Activated CD4-positive, alpha-beta T cell treated with anti-CD3 and anti-CD28 coated beads, Interleukin-2, amount 50 U/mL, for 16 hours (primary cell): ENCODE data around the gene CYTH1.
"Not testable (repeated sequence)": the region's sequence is repeated elsewhere in the genome, so short reads cannot be mapped to it uniquely, and the experiment has no call there.

ENCODE experiments used
- DNase-seq: peaks from one replicate; pipeline ENCODE4 v3.0.0-alpha.2; 2020

The CYTH1 gene

DNA sequence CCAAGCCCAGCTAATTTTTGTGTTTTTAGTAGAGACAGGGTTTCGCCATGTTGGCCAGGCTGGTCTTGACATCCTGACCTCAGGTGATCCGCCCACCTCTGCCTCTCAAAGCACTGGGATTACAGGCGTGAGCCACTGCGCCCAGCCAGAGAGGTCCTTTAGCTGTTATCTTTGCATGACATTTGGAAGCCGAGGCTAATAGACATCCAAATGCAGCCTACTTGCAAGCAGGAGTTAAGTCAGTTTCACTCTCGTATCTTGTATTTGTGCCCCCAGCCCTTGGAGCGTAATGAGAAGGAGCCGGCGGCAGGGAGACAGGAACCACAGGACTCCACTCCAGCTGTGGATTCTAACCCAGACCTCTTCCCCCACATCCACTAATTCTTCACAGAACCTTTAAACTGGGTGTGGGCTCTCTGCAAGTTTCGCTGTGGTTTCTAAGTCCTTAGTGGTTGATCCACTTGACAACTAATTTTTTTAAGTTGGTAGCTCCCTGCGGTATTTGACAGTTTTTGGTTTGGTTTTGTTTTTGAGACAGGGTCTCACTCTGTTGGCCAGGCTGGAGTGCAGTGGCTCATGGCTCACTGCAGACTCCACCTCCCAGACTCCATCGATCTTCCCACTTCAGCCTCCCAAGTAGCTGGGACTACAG is 3.1 kb upstream of the CYTH1 start:
- DNase-seq, result no peak

- no peak for DNase-seq
These were observed 2.3 kb upstream of the CYTH1 start for GRCh38 chr17:78784352-78784751.

- DNase-seq, result no peak
These were observed 1.7 kb upstream of the CYTH1 start for GRCh38 chr17:78783711-78784324.

DNA sequence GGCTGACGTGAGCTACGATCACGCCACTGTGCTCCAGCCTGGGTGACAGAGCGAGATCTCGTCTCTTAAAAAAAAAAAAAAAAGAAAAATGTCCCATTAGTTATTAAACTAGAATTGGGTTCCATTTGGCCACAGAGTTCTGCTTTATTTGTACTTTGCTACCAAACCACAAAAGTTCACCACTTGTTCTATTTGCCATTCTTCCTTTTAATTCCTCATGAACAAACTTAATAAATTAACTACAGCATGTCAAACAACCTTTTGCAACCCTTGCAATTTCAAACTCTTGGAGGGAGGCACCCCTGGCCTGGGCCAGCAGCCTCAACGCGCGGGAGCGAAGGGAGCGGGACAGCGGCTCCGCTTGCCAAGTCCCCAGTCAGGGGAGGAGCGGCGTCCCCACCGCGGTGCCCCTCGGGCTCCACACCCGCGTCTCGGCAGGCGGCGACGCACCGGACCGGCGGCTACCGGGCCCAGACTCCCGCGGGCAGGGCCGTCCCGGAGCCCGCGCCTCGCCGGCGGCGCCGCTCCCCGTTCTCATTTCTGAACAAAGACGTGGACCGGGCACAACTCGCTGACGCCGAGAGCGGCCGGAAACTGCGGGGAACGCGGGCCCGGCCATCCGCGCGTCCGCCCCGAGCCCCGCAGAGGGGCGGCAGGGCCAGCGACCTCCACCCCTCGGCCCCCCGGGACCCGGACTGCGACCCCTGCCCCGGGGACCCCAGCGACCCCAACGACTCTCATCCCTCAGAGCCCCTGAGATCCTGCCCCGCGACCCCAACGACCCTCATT is 775 bp downstream of the CYTH1 start:
- DNase-seq, result no peak

DNA sequence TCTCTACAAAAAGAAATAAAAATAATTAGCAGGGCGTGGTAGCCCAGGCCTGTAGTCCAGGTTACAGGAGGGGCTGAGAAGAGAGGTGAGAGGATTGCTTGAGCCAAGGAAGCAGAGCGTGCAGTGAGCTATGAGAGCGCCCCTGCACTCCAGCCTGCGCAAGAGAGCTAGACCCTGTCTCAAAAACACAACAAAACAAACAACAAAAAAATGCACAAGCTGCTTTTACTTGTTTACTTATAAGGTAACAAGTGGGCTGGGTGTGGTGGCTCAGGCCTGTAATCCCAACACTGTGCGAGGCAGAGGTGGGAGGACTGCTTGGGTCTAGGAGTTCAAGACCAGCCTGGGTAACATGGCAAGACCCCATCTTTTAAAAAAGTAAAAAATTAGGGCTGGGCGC is 1.7 kb downstream of the CYTH1 start:
- no peak for DNase-seq

DNA sequence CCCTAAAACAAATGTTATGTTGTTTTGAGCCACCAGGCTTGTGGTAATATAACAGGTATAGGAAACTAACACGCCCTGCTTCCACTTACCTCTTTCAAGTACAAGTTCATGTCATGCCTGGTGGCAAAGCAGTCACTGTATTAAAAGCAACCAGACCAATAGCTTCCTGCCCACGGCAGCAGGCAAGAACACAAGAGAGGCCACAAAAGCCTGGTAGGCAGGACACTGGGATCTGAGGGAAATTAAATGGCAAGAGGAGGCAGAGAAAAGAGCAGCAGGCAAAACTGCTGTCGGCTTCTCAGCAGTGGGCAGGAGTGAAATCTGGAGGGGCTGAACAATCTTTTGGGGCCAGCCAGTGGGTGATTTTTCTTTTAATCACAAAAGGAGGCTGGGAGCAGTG is 2.2 kb downstream of the CYTH1 start:
- peak; percentile 82 for DNase-seq

- DNase-seq, result not testable (repeated sequence)
These were observed 2.8 kb downstream of the CYTH1 start for GRCh38 chr17:78779286-78779651.

- DNase-seq, result no peak
These were observed 4.2 kb downstream of the CYTH1 start for GRCh38 chr17:78777881-78778280.

- DNase-seq, result peak; percentile 88
These were observed 7.0 kb downstream of the CYTH1 start for GRCh38 chr17:78774956-78775571.

GRCh38 chr17:78774453-78774852 is 7.6 kb downstream of the CYTH1 start:
- DNase-seq, result no peak

- DNase-seq, result peak; percentile 81
These were observed 10.2 kb downstream of the CYTH1 start for GRCh38 chr17:78771758-78772382.

DNA sequence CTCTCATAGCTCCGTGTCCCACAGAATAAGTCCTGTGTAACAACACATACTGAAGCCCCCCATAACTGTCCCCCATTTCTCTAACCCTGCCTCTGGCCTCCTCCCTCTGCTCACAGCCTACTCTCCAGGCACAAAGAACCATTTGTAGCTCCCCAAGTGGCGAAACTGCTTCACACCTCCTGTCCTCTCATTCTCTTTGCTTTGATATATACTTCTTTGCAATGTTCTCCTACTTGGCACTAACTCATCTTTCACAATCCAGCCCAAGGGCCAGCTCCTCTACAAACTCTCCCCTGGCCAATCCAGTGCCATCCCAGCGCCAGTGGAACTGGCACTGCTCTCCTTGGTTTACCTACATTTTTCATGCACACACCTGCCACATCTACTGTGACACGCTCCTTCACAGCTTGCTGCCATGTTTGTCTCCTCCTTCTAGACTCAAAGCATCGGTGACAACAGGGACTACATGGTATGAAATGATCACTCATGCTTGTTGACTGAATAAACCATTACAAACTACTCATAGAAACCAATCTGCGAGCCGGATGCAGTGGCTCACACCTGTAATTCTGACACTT is 12.8 kb downstream of the CYTH1 start:
- no peak for DNase-seq

GRCh38 chr17:78767806-78768205 is 14.3 kb downstream of the CYTH1 start:
- no peak for DNase-seq

- DNase-seq, result no peak
These were observed 15.3 kb downstream of the CYTH1 start for GRCh38 chr17:78766743-78767294.

DNA sequence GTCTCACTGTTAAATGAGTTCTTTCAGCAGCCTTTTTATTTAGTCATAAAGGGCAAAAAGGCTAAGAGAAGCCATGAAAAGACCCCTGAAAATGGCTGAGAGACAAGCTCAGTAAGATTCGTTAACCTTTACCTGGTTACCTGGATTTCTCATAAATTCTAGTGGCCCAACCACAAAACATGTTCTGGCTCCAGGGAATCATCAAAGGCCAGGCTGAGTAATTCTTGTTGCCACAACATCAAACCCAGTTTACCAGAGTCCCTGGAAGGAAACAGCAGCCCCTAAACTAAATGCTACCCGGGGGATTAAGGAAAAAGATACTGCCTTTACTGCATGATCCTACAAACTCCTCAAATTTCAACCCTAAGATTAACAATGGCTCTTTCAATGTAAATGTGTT is 15.8 kb downstream of the CYTH1 start:
- no peak for DNase-seq

DNA sequence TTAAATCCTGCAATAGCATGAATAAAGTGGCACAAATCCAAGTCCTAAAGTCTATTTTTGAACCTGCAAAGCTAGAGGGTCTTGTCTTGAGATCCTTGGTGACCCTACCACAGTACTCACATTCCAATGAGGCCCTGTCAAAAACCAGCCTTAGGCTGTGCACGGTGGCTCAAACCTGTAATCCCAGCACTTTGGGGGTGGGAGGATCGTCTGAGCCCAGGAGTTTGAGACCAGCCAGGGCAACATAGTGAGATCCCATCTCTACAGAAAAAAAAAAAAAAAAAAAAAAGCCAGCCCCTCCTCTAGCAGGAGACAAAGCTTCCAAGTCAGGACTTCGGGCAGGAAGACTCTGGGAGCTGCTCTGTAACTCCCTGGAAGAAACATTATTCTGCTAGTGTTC is 16.3 kb downstream of the CYTH1 start:
- DNase-seq, result no peak

- no peak for DNase-seq
These were observed 17.2 kb downstream of the CYTH1 start for GRCh38 chr17:78764871-78765270.

GRCh38 chr17:78763561-78763960 is 18.5 kb downstream of the CYTH1 start:
- no peak for DNase-seq

DNA sequence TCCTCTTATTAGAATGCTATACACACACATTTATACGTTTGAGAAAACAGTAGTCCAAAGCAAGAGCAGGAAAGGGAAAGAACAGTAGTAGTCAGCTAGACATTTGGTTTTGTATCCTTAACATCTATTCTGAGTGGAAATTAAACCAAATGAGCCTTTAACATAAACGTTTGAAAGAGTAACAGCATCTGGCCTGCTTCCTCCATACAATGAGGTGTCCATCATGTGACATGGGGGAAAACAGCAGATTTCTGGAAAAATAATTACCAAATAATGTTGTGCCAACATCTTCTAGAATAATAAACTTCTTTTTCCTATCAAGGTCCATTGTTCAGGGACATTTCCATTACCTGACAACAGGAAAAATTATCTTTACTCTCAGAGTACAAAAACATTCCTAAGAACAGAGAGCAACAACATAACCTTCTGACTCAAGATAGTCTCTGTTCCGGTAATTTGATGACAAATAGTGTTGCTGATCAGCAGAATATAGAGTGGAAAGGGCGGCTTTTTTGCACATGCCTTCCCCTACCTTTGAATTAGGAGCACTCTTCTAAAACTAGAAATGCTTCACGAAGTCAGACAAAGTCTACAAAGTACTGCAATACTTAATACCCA is 20.2 kb downstream of the CYTH1 start:
- no peak for DNase-seq

- no peak for DNase-seq
These were observed 22.1 kb downstream of the CYTH1 start for GRCh38 chr17:78759969-78760352.

GRCh38 chr17:78759203-78759968 is 22.7 kb downstream of the CYTH1 start:
- DNase-seq, result peak; percentile 73
